Progenitor cell of endocrine pancreas (in vitro differentiated cells): ENCODE measurements around the gene GRM6. TPM values are rescaled to one million over a fixed set of nuclear protein-coding genes. Genes with fewer than 3 reads are reported as not detected.

Experiments
- DNase-seq: peaks from one replicate; pipeline ENCODE4 v3.0.0; 2021; ENCODE audit warnings: low spot score; ENCODE audit not compliant: unreplicated experiment
- H3K27ac Mint-ChIP-seq: 2 replicates; pipeline ENCODE4 v1.8.0; 2021; ENCODE audit warnings: mild to moderate bottlenecking, moderate library complexity, mixed read lengths
- H3K27me3 Mint-ChIP-seq: 2 replicates; pipeline ENCODE4 v1.8.0; 2021; ENCODE audit warnings: mixed read lengths
- H3K36me3 Mint-ChIP-seq: 2 replicates; pipeline ENCODE4 v1.8.0; 2022; ENCODE audit warnings: mixed read lengths; ENCODE audit not compliant: insufficient read depth
- H3K4me1 Mint-ChIP-seq: 2 replicates; pipeline ENCODE4 v1.8.0; 2021; ENCODE audit warnings: low read depth, mixed read lengths
- H3K4me3 Mint-ChIP-seq: 2 replicates; pipeline ENCODE4 v1.8.0; 2021; ENCODE audit warnings: low read depth, mild to moderate bottlenecking, moderate library complexity, mixed read lengths
- H3K9me3 Mint-ChIP-seq: 2 replicates; pipeline ENCODE4 v1.8.0; 2021; ENCODE audit warnings: low read depth, mixed read lengths
- CTCF ChIP-seq: fragments of 200-600 bp; sonication (generic); IDR thresholded peaks from one replicate; pipeline ENCODE4 v1.5.0; 2021; ENCODE audit warnings: antibody characterized with exemption, mild to moderate bottlenecking; ENCODE audit not compliant: unreplicated experiment
- total RNA-seq: library from RNA; stranded (reverse); gene quantifications from 2 replicates; pipeline ENCODE4 v1.2.1, GENCODE V29; 2021

GRM6 gene
- total RNA-seq, 1 donor from 2014 or later, result not detected

GRCh38 chr5:179006564-179006963, 11.4 kb upstream of the GRM6 start:
- Mint-ChIP-seq H3K4me1 (no peaks in the 10 kb centered on the region), H3K27me3 (no peaks in the 10 kb centered on the region), H3K4me3 (no peak overlapping the region), H3K27ac (no peak overlapping the region), H3K9me3 (peaks cover 52% of the 10 kb centered on the region), H3K36me3 (no peaks in the 10 kb centered on the region)
- no peak for DNase-seq
- no peak for TF ChIP-seq CTCF

GRCh38 chr5:178998441-178998840, 3.3 kb upstream of the GRM6 start:
- Mint-ChIP-seq H3K4me3 (no peak overlapping the region), H3K9me3 (peaks cover 20% of the 10 kb centered on the region), H3K4me1 (no peaks in the 10 kb centered on the region), H3K27me3 (peaks cover 38% of the 10 kb centered on the region), H3K27ac (no peak overlapping the region), H3K36me3 (no peaks in the 10 kb centered on the region)
- no peak for DNase-seq
- TF ChIP-seq CTCF, result no peak

- Mint-ChIP-seq H3K9me3 (peaks cover 10% of the 10 kb centered on the region), H3K4me1 (no peaks in the 10 kb centered on the region), H3K27ac (no peak overlapping the region), H3K27me3 (peaks cover 50% of the 10 kb centered on the region), H3K4me3 (no peak overlapping the region), H3K36me3 (no peaks in the 10 kb centered on the region)
- TF ChIP-seq CTCF, result no peak
- DNase-seq, result no peak
These were observed 2.1 kb upstream of the GRM6 start for GRCh38 chr5:178997191-178997590.

GRCh38 chr5:178996156-178996555, 1.0 kb upstream of the GRM6 start:
- H3K27ac Mint-ChIP-seq, result no peak overlapping the region
- no peak for DNase-seq
- no peak for TF ChIP-seq CTCF
- peaks cover 56% of the 10 kb centered on the region for H3K27me3 Mint-ChIP-seq
- no peaks in the 10 kb centered on the region for H3K4me1 Mint-ChIP-seq
- no peaks in the 10 kb centered on the region for H3K36me3 Mint-ChIP-seq
- H3K4me3 Mint-ChIP-seq, result no peak overlapping the region
- peaks cover 6% of the 10 kb centered on the region for H3K9me3 Mint-ChIP-seq

DNA sequence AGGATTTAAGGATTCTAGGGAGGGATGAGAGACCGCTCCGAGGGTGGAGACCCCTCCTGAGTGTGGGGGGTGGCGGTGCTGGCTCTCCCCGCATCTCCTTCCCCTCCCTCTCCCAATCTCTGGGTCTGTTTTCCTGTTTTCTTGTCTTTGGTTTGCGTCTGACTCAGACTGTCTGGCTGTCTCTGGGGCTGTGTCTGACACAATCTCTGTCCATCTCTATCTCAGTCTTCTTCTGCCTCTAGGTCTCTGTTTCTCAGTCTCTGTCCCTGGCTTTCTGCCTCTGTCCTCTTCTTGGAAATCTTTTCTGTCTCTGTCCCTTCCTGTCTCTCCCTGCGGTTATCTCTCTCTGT, 196 bp upstream of the GRM6 start:
- peaks cover 4% of the 10 kb centered on the region for H3K9me3 Mint-ChIP-seq
- no peaks in the 10 kb centered on the region for H3K4me1 Mint-ChIP-seq
- no peak for TF ChIP-seq CTCF
- peak overlapping the region; percentile 25 for H3K4me3 Mint-ChIP-seq
- no peak for DNase-seq
- peaks cover 56% of the 10 kb centered on the region for H3K27me3 Mint-ChIP-seq
- H3K36me3 Mint-ChIP-seq, result no peaks in the 10 kb centered on the region
- H3K27ac Mint-ChIP-seq, result no peak overlapping the region
